SU-DHL-6 (cell line): ENCODE data around the gene DUXA.
"Not testable (repeated sequence)": the region's sequence is repeated elsewhere in the genome, so short reads cannot be mapped to it uniquely, and the experiment has no call there.

Experiments used
- EZH2phosphoT487 ChIP-seq: fragments of 200-600 bp; sonication (generic), shearing (Covaris generic); conservative IDR thresholded peaks from 2 replicates; pipeline ENCODE4 v1.6.1; 2018; ENCODE audit warnings: mild to moderate bottlenecking, antibody characterized with exemption, low read length, moderate library complexity, mixed read lengths
- TF ChIP-seq, protein P1 (sequence below): fragments of 200-600 bp; sonication (generic); IDR thresholded peaks from one replicate; pipeline ENCODE4 v1.5.1; 2017; ENCODE audit warnings: antibody characterized with exemption, mild to moderate bottlenecking, low read length, moderate library complexity; ENCODE audit not compliant: insufficient read depth, poor library complexity, severe bottlenecking

DNA sequence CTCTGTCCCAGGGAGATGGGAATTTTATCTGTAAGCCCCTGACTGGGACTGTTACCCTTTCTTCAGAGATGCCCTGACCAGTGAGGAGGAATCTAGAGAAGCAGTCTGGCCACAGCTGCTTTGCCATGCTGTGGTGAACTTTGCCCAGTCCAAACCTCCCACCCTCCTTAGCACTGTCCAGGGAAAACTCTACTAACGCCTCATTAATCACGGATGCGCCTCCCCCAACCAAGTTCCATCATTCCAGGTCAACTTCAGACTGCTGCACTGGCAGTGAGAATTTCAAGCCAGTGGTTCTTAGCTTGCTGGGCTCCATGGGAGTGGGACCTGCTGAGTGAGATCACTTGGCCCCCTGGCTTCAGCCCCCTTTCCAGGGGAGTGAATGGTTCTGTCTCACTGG lies 39.9 kb downstream of the DUXA start:
- TF ChIP-seq, protein P1, sequence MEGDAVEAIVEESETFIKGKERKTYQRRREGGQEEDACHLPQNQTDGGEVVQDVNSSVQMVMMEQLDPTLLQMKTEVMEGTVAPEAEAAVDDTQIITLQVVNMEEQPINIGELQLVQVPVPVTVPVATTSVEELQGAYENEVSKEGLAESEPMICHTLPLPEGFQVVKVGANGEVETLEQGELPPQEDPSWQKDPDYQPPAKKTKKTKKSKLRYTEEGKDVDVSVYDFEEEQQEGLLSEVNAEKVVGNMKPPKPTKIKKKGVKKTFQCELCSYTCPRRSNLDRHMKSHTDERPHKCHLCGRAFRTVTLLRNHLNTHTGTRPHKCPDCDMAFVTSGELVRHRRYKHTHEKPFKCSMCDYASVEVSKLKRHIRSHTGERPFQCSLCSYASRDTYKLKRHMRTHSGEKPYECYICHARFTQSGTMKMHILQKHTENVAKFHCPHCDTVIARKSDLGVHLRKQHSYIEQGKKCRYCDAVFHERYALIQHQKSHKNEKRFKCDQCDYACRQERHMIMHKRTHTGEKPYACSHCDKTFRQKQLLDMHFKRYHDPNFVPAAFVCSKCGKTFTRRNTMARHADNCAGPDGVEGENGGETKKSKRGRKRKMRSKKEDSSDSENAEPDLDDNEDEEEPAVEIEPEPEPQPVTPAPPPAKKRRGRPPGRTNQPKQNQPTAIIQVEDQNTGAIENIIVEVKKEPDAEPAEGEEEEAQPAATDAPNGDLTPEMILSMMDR = not testable (repeated sequence)
- TF ChIP-seq EZH2phosphoT487 = not testable (repeated sequence)
